ENCODE measurements around the gene CACNG6.

Gene CACNG6

GRCh38 chr19:53988981-53989380 lies 2.5 kb upstream of the CACNG6 start:
- no peak overlapping the region for H3K27ac ChIP-seq
- DNase-seq: no peak
- no peaks in the 10 kb centered on the region for H3K36me3 ChIP-seq
- H3K27me3 ChIP-seq: peaks cover 0 to 49% of the 10 kb centered on the region in 2 donors
- intact Hi-C loops (cut with DNase I; ENCODE audit: low total_unique reads): no loop called here
- no peak overlapping the region for H3K4me3 ChIP-seq
- TF ChIP-seq CTCF (IDR thresholded peaks at IDR 0.05): no peak
- peaks cover 0 to 10% (median 8%) of the 10 kb centered on the region in 4 donors for H3K4me1 ChIP-seq
- no peaks in the 10 kb centered on the region for H3K9me3 ChIP-seq

- Histone ChIP-seq H3K9me3 (no peaks in the 10 kb centered on the region), H3K27ac (no peak overlapping the region), H3K4me3 (no peak overlapping the region), H3K4me1 (peaks cover 0 to 10% (median 8%) of the 10 kb centered on the region in 4 donors), H3K36me3 (no peaks in the 10 kb centered on the region), H3K27me3 (peaks cover 0 to 50% of the 10 kb centered on the region in 2 donors)
- no peak for DNase-seq
- no peak for TF ChIP-seq CTCF (IDR thresholded peaks at IDR 0.05)
- intact Hi-C loops (cut with DNase I; ENCODE audit: low total_unique reads): no loop called here
These were observed 1.6 kb upstream of the CACNG6 start for GRCh38 chr19:53989600-53990533.

GRCh38 chr19:53992211-53992610 lies 774 bp downstream of the CACNG6 start:
- H3K9me3 ChIP-seq: no peaks in the 10 kb centered on the region
- no peak overlapping the region for H3K4me3 ChIP-seq
- no peaks in the 10 kb centered on the region for H3K36me3 ChIP-seq
- no peak overlapping the region for H3K27ac ChIP-seq
- peaks cover 0 to 10% (median 8%) of the 10 kb centered on the region in 4 donors for H3K4me1 ChIP-seq
- peaks cover 0 to 60% of the 10 kb centered on the region in 2 donors for H3K27me3 ChIP-seq
- no peak for TF ChIP-seq CTCF (IDR thresholded peaks at IDR 0.05)
- intact Hi-C loops (cut with DNase I; ENCODE audit: low total_unique reads): no loop called here
- no peak for DNase-seq

GRCh38 chr19:53992815-53993214 lies 1.4 kb downstream of the CACNG6 start:
- intact Hi-C loops (cut with DNase I; ENCODE audit: low total_unique reads): no loop called here
- Histone ChIP-seq H3K4me3 (no peak overlapping the region), H3K27ac (no peak overlapping the region), H3K4me1 (peaks cover 0 to 10% (median 8%) of the 10 kb centered on the region in 4 donors), H3K9me3 (no peaks in the 10 kb centered on the region), H3K36me3 (no peaks in the 10 kb centered on the region), H3K27me3 (peaks cover 0 to 65% of the 10 kb centered on the region in 2 donors)
- DNase-seq: no peak
- no peak for TF ChIP-seq CTCF (IDR thresholded peaks at IDR 0.05)

- TF ChIP-seq CTCF (IDR thresholded peaks at IDR 0.05): no peak
- H3K4me1 ChIP-seq: peaks cover 0 to 10% (median 8%) of the 10 kb centered on the region in 4 donors
- H3K27me3 ChIP-seq: peaks cover 0 to 70% of the 10 kb centered on the region in 2 donors
- DNase-seq: no peak
- no peaks in the 10 kb centered on the region for H3K9me3 ChIP-seq
- intact Hi-C loops (cut with DNase I; ENCODE audit: low total_unique reads): no loop called here
- H3K27ac ChIP-seq: no peak overlapping the region
- no peak overlapping the region for H3K4me3 ChIP-seq
- H3K36me3 ChIP-seq: no peaks in the 10 kb centered on the region
These were observed 2.0 kb downstream of the CACNG6 start for GRCh38 chr19:53993448-53993847.

All from tibial artery (tissue), 4 donors.